Kidney (tissue), 14 donors: ENCODE data around the gene SPCS2. TPM values are rescaled to one million over a fixed set of nuclear protein-coding genes. Genes with fewer than 3 reads are reported as not detected.

ENCODE experiments used
- DNase-seq, 5 donors: peaks; one replicate each; pipeline ENCODE4 v3.0.0-alpha.2; 2013 to 2020
- FAIRE-seq: peaks from 2 replicates; lab custom pipeline; 2012; peaks lifted over from hg19 to GRCh38; lab: Jason Lieb, UNC
- H3K27ac ChIP-seq, 2 donors: one replicate each; pipeline ENCODE4 v1.7.0; 2013; ENCODE audit warnings: low read depth in 2 of 2, low read length in 2 of 2, inconsistent platforms in 1 of 2
- H3K27me3 ChIP-seq: one replicate; pipeline ENCODE4 v1.7.1; 2013; ENCODE audit warnings: low read length, inconsistent platforms; ENCODE audit not compliant: control insufficient read depth, insufficient read depth
- H3K36me3 ChIP-seq, 3 donors: one replicate each; pipeline versions ENCODE4 v1.7.0 to v1.7.1; 2013; ENCODE audit warnings: low read length in 3 of 3, control low read depth in 1 of 3, inconsistent platforms in 1 of 3; ENCODE audit not compliant: insufficient read depth in 3 of 3, control insufficient read depth in 2 of 3
- H3K4me1 ChIP-seq, 3 donors: one replicate each; pipeline versions ENCODE4 v1.7.0 to v1.7.1; 2013; ENCODE audit warnings: low read length in 3 of 3, inconsistent platforms in 1 of 3, low read depth in 1 of 3; ENCODE audit not compliant: control insufficient read depth in 2 of 3, insufficient read depth in 2 of 3
- H3K4me3 ChIP-seq, 3 donors: one replicate each; pipeline versions ENCODE4 v1.7.0 to v1.8.1; 2013; ENCODE audit warnings: low read length in 3 of 3, control low read depth in 1 of 3, inconsistent platforms in 1 of 3
- H3K9ac ChIP-seq, 3 donors: one replicate each; pipeline versions ENCODE4 v1.7.0 to v1.7.1; 2013; ENCODE audit warnings: low read length in 3 of 3, control low read depth in 1 of 3, inconsistent platforms in 1 of 3
- H3K9me3 ChIP-seq, 3 donors: one replicate each; pipeline versions ENCODE4 v1.7.0 to v1.7.1; 2013; ENCODE audit warnings: low read length in 3 of 3, control low read depth in 1 of 3, inconsistent platforms in 1 of 3; ENCODE audit not compliant: control insufficient read depth in 2 of 3, insufficient read depth in 1 of 3
- CTCF ChIP-seq: IDR thresholded peaks from 3 replicates; pipeline ENCODE4 v1.5.1; 2012; ENCODE audit warnings: mild to moderate bottlenecking, moderate library complexity, borderline replicate concordance; ENCODE audit not compliant: insufficient read depth; ENCODE audit errors: extremely low read depth
- intact Hi-C: fragments of 100-400 bp; cut with DNase I; formaldehyde crosslinking; loops from one replicate; pipeline ENCODE4 v1.11.1; 2022
- polyA plus RNA-seq: library from polyadenylated mRNA; stranded (reverse); fragments of 350-450 nt; fragmentation: Illumina TruSeq; extraction: RNeasy Lipid Tissue Mini Kit (QIAGEN cat#74804); gene quantifications from one replicate; pipeline ENCODE4 v1.2.3, GENCODE V29; 2014; ENCODE audit warnings: low read depth, low replicate concordance; ENCODE audit not compliant: insufficient read depth
- total RNA-seq: library from RNA; stranded (reverse); fragmentation: NEBNext Ultra II Directional; extraction: Animal tissue kit (Norgen Biotek cat#: 25700); gene quantifications from one replicate; pipeline ENCODE4 v1.2.1, GENCODE V29; 2021
- donor health status: control.
- donor health status: control.
- donor health status: control.
- donor health status: control.
- donor health status: control.
- donor health status: DM: yes; HTN: yes; CAD: no.
- donor health status: Normal renal cell carcinoma (clear cell type).

The SPCS2 gene
- total and polyA plus RNA-seq, 2 donors from 2014 or later, result 176 to 224 TPM

GRCh38 chr11:74905326-74905725 lies 43.7 kb upstream of the SPCS2 start:
- Histone ChIP-seq H3K36me3 (peaks cover 2 to 12% (median 9%) of the 10 kb centered on the region in 3 donors), H3K4me3 (no peak overlapping the region), H3K4me1 (no peaks in the 10 kb centered on the region), H3K27ac (no peak overlapping the region), H3K27me3 (no peaks in the 10 kb centered on the region), H3K9me3 (peaks cover 0 to 16% (median 0%) of the 10 kb centered on the region in 3 donors), H3K9ac (no peak overlapping the region)
- intact Hi-C loops, result no loop called here
- no peak for TF ChIP-seq CTCF
- peak in 1 of 5 donors; percentile 22 for DNase-seq
- FAIRE-seq, result no peak

- H3K4me3 ChIP-seq, result no peak overlapping the region
- no peak for TF ChIP-seq CTCF
- H3K4me1 ChIP-seq, result no peaks in the 10 kb centered on the region
- H3K27ac ChIP-seq, result no peak overlapping the region
- intact Hi-C loops, result no loop called here
- peaks cover 0 to 12% (median 9%) of the 10 kb centered on the region in 3 donors for H3K36me3 ChIP-seq
- DNase-seq, result peak in 1 of 5 donors; percentile 4
- H3K9ac ChIP-seq, result no peak overlapping the region
- no peaks in the 10 kb centered on the region for H3K27me3 ChIP-seq
- FAIRE-seq, result no peak
- no peaks in the 10 kb centered on the region for H3K9me3 ChIP-seq
Measured at GRCh38 chr11:74909385-74909784, 39.7 kb upstream of the SPCS2 start.

GRCh38 chr11:74909812-74910211 lies 39.3 kb upstream of the SPCS2 start:
- FAIRE-seq, result no peak
- Histone ChIP-seq H3K9ac (no peak overlapping the region), H3K36me3 (peaks cover 0 to 12% (median 9%) of the 10 kb centered on the region in 3 donors), H3K27ac (no peak overlapping the region), H3K4me3 (no peak overlapping the region), H3K9me3 (no peaks in the 10 kb centered on the region), H3K4me1 (no peaks in the 10 kb centered on the region), H3K27me3 (no peaks in the 10 kb centered on the region)
- intact Hi-C loops, result no loop called here
- DNase-seq, result no peak
- TF ChIP-seq CTCF, result no peak

DNA sequence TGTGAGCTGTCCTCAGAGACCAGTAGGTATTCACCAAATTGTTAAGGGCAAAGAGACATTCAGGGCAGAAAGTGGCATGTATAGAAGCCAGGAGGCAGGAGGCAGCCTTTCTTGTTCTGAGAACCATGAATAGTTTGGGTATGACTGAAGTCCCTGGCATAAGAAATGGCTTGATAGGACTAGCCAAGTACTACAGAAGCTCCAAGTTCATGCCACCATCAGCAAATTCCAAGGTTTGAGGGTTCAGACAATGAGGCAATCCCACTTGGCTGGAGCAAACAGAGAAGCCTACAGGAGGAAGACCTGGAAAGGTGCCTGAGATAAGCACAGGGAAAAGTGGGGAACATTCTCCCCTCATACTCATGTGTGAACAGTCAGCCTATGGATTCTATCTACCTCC lies 25.9 kb upstream of the SPCS2 start:
- H3K36me3 ChIP-seq, result peaks cover 5 to 23% (median 12%) of the 10 kb centered on the region in 3 donors
- H3K9me3 ChIP-seq, result no peaks in the 10 kb centered on the region
- no peak for TF ChIP-seq CTCF
- no peak overlapping the region for H3K4me3 ChIP-seq
- intact Hi-C loops, result no loop called here
- DNase-seq (no peak), FAIRE-seq (no peak)
- H3K9ac ChIP-seq, result no peak overlapping the region
- H3K4me1 ChIP-seq, result no peaks in the 10 kb centered on the region
- no peak overlapping the region for H3K27ac ChIP-seq
- no peaks in the 10 kb centered on the region for H3K27me3 ChIP-seq
